WTC11 (cell line): ENCODE measurements around the gene AIG1.

ENCODE experiments used
- CREB1 ChIP-seq: sonication (generic); formaldehyde crosslinking; IDR thresholded peaks from 2 replicates; pipeline ENCODE4 v1.8.0; 2023; ENCODE audit warnings: mild to moderate bottlenecking, missing genetic modification reagents
- FOXP1 ChIP-seq: sonication (generic); formaldehyde crosslinking; IDR thresholded peaks from 2 replicates; pipeline ENCODE4 v1.8.0; 2022; ENCODE audit warnings: missing genetic modification reagents, mild to moderate bottlenecking, moderate library complexity, borderline replicate concordance
- MAX ChIP-seq: sonication (generic); formaldehyde crosslinking; IDR thresholded peaks from 2 replicates; pipeline ENCODE4 v1.8.0; 2022; ENCODE audit warnings: mild to moderate bottlenecking, missing genetic modification reagents
- NFYB ChIP-seq: sonication (generic); formaldehyde crosslinking; conservative IDR thresholded peaks from 2 replicates; pipeline ENCODE4 v1.8.0; 2022; ENCODE audit warnings: low read depth, missing genetic modification reagents
- SMAD3 ChIP-seq: sonication (generic); formaldehyde crosslinking; IDR thresholded peaks from 2 replicates; pipeline ENCODE4 v1.8.0; 2022; ENCODE audit warnings: missing genetic modification reagents, mild to moderate bottlenecking, borderline replicate concordance
- SP1 ChIP-seq: sonication (generic); formaldehyde crosslinking; conservative IDR thresholded peaks from 2 replicates; pipeline ENCODE4 v1.8.1; 2022; ENCODE audit warnings: missing genetic modification reagents
- USF2 ChIP-seq: sonication (generic); formaldehyde crosslinking; IDR thresholded peaks from 2 replicates; pipeline ENCODE4 v1.8.1; 2023; ENCODE audit warnings: mild to moderate bottlenecking, missing genetic modification reagents, moderate library complexity
- TF ChIP-seq, protein P1 (sequence below): fragments of 200-600 bp; IDR thresholded peaks from 2 replicates; pipeline ENCODE4 v1.8.0; 2022; ENCODE audit warnings: antibody characterized with exemption
- TF ChIP-seq, protein P2 (sequence below): sonication (generic); formaldehyde crosslinking; IDR thresholded peaks from 2 replicates; pipeline ENCODE4 v1.8.0; 2022; ENCODE audit warnings: mild to moderate bottlenecking, missing genetic modification reagents
- TF ChIP-seq, protein P3 (sequence below): sonication (generic); formaldehyde crosslinking; conservative IDR thresholded peaks from 2 replicates; pipeline ENCODE4 v1.8.1; 2023; ENCODE audit warnings: mild to moderate bottlenecking, low read depth, missing genetic modification reagents, moderate library complexity
- TF ChIP-seq, protein P4 (sequence below): sonication (generic); formaldehyde crosslinking; IDR thresholded peaks from 2 replicates; pipeline ENCODE4 v1.8.1; 2022; ENCODE audit warnings: missing genetic modification reagents, borderline replicate concordance

GRCh38 chr6:143385636-143386035 is 324.9 kb downstream of the AIG1 start:
- TF ChIP-seq CREB1 (CRISPR knock-in tag) (no peak), SP1 (CRISPR knock-in tag) (no peak), USF2 (CRISPR knock-in tag) (no peak), FOXP1 (CRISPR knock-in tag) (no peak), NFYB (CRISPR knock-in tag) (no peak), SMAD3 (CRISPR knock-in tag) (no peak), MAX (no peak)
- TF ChIP-seq, protein P1, sequence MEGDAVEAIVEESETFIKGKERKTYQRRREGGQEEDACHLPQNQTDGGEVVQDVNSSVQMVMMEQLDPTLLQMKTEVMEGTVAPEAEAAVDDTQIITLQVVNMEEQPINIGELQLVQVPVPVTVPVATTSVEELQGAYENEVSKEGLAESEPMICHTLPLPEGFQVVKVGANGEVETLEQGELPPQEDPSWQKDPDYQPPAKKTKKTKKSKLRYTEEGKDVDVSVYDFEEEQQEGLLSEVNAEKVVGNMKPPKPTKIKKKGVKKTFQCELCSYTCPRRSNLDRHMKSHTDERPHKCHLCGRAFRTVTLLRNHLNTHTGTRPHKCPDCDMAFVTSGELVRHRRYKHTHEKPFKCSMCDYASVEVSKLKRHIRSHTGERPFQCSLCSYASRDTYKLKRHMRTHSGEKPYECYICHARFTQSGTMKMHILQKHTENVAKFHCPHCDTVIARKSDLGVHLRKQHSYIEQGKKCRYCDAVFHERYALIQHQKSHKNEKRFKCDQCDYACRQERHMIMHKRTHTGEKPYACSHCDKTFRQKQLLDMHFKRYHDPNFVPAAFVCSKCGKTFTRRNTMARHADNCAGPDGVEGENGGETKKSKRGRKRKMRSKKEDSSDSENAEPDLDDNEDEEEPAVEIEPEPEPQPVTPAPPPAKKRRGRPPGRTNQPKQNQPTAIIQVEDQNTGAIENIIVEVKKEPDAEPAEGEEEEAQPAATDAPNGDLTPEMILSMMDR, result no peak
- TF ChIP-seq, protein P2, sequence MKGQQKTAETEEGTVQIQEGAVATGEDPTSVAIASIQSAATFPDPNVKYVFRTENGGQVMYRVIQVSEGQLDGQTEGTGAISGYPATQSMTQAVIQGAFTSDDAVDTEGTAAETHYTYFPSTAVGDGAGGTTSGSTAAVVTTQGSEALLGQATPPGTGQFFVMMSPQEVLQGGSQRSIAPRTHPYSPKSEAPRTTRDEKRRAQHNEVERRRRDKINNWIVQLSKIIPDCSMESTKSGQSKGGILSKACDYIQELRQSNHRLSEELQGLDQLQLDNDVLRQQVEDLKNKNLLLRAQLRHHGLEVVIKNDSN (CRISPR knock-in tag), result no peak
- TF ChIP-seq, protein P3, sequence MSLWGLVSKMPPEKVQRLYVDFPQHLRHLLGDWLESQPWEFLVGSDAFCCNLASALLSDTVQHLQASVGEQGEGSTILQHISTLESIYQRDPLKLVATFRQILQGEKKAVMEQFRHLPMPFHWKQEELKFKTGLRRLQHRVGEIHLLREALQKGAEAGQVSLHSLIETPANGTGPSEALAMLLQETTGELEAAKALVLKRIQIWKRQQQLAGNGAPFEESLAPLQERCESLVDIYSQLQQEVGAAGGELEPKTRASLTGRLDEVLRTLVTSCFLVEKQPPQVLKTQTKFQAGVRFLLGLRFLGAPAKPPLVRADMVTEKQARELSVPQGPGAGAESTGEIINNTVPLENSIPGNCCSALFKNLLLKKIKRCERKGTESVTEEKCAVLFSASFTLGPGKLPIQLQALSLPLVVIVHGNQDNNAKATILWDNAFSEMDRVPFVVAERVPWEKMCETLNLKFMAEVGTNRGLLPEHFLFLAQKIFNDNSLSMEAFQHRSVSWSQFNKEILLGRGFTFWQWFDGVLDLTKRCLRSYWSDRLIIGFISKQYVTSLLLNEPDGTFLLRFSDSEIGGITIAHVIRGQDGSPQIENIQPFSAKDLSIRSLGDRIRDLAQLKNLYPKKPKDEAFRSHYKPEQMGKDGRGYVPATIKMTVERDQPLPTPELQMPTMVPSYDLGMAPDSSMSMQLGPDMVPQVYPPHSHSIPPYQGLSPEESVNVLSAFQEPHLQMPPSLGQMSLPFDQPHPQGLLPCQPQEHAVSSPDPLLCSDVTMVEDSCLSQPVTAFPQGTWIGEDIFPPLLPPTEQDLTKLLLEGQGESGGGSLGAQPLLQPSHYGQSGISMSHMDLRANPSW, result no peak
- TF ChIP-seq, protein P4, sequence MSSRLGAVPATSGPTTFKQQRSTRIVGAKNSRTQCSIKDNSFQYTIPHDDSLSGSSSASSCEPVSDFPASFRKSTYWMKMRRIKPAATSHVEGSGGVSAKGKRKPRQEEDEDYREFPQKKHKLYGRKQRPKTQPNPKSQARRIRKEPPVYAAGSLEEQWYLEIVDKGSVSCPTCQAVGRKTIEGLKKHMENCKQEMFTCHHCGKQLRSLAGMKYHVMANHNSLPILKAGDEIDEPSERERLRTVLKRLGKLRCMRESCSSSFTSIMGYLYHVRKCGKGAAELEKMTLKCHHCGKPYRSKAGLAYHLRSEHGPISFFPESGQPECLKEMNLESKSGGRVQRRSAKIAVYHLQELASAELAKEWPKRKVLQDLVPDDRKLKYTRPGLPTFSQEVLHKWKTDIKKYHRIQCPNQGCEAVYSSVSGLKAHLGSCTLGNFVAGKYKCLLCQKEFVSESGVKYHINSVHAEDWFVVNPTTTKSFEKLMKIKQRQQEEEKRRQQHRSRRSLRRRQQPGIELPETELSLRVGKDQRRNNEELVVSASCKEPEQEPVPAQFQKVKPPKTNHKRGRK (CRISPR knock-in tag), result no peak
